Liver (tissue), 3 donors: ENCODE results near the gene SLC2A6.

Experiments
- EGR1 ChIP-seq, 2 donors: IDR thresholded peaks; 2 replicates each; pipeline ENCODE4 v1.6.1; 2016 to 2018; ENCODE audit warnings: antibody characterized with exemption in 2 of 2, low read depth in 2 of 2
- GABPA ChIP-seq, 2 donors: IDR thresholded peaks in 1 of 2; conservative IDR thresholded peaks in 1 of 2; 2 replicates each; pipeline ENCODE4 v1.6.1; 2016; ENCODE audit warnings: antibody characterized with exemption in 2 of 2, mild to moderate bottlenecking in 1 of 2, moderate library complexity in 1 of 2
- HNF4G ChIP-seq: IDR thresholded peaks from 2 replicates; pipeline ENCODE4 v1.6.1; 2016; ENCODE audit warnings: antibody characterized with exemption
- SP1 ChIP-seq: IDR thresholded peaks from 2 replicates; pipeline ENCODE4 v1.6.1; 2018; ENCODE audit warnings: antibody characterized with exemption, mild to moderate bottlenecking
- TAF1 ChIP-seq: conservative IDR thresholded peaks from 2 replicates; pipeline ENCODE4 v1.6.1; 2016; ENCODE audit warnings: antibody characterized with exemption, mild to moderate bottlenecking
- YY1 ChIP-seq: IDR thresholded peaks from 2 replicates; pipeline ENCODE4 v1.6.1; 2016; ENCODE audit warnings: antibody characterized with exemption, mild to moderate bottlenecking
- TF ChIP-seq, protein P1 (sequence below): fragments of 150-350 bp; IDR thresholded peaks from 2 replicates; pipeline ENCODE4 v1.5.1; 2017; ENCODE audit warnings: improper control_type of control experiment, low read depth, low read length; ENCODE audit not compliant: missing input control
- TF ChIP-seq, protein P2 (sequence below): IDR thresholded peaks from 2 replicates; pipeline ENCODE4 v1.6.1; 2016; ENCODE audit warnings: antibody characterized with exemption, mild to moderate bottlenecking
- TF ChIP-seq, protein P3 (sequence below): IDR thresholded peaks from 2 replicates; pipeline ENCODE4 v1.6.1; 2016; ENCODE audit warnings: antibody characterized with exemption
- TF ChIP-seq, protein P4 (sequence below): IDR thresholded peaks from 2 replicates; pipeline ENCODE4 v1.6.1; 2016; ENCODE audit warnings: antibody characterized with exemption
- donor health status: healthy.
- donor health status: healthy.

DNA sequence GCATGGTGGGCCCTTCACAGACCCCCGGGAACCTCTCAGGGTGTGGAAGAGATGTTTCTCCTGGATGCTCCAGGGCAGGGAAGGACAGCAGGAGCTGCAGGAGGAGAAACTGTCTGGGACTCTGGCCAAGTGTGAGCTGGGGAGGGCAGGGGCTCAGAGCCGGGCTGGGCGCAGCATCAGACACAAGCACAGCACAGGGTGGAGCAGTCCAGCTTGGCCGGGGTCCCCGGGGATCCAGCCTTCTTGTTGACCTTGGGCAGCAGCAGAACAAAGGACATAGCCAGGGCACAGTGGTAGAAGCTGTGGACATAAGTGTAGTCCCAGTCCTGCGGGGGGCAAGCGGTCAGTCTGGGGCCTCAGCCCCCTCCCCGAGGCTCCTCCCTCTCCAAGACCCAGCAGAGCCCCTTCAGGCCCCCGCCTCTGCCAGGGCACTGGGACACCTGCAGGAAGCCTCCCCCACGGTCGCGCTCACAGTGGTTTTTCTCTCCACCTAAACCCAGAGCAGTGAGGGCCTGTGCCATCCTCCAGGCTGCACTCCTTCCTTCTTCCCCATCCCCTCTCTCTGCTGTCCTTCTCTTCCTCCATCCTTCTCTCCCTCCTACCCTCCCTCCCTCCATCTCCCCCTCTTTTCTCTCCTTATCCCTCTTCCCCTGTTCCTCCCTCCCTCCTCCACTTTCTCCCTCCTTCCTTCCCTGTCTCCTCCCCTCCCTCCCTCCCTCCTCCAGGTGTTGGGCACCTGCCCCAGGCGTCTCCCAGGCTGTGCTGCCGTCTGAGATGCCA, 35.8 kb upstream of the SLC2A6 start:
- TF ChIP-seq, protein P1, sequence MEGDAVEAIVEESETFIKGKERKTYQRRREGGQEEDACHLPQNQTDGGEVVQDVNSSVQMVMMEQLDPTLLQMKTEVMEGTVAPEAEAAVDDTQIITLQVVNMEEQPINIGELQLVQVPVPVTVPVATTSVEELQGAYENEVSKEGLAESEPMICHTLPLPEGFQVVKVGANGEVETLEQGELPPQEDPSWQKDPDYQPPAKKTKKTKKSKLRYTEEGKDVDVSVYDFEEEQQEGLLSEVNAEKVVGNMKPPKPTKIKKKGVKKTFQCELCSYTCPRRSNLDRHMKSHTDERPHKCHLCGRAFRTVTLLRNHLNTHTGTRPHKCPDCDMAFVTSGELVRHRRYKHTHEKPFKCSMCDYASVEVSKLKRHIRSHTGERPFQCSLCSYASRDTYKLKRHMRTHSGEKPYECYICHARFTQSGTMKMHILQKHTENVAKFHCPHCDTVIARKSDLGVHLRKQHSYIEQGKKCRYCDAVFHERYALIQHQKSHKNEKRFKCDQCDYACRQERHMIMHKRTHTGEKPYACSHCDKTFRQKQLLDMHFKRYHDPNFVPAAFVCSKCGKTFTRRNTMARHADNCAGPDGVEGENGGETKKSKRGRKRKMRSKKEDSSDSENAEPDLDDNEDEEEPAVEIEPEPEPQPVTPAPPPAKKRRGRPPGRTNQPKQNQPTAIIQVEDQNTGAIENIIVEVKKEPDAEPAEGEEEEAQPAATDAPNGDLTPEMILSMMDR: no peak
- TF ChIP-seq EGR1 (IDR thresholded peaks at IDR 0.05; ENCODE audit: low read depth in 2 of 2) (no peak), YY1 (no peak), HNF4G (no peak), SP1 (no peak), GABPA (IDR thresholded peaks at IDR 0.05 in 1 of 2, conservative IDR thresholded peaks at IDR 0.05 in 1 of 2) (no peak), TAF1 (no peak)
- TF ChIP-seq, protein P2, sequence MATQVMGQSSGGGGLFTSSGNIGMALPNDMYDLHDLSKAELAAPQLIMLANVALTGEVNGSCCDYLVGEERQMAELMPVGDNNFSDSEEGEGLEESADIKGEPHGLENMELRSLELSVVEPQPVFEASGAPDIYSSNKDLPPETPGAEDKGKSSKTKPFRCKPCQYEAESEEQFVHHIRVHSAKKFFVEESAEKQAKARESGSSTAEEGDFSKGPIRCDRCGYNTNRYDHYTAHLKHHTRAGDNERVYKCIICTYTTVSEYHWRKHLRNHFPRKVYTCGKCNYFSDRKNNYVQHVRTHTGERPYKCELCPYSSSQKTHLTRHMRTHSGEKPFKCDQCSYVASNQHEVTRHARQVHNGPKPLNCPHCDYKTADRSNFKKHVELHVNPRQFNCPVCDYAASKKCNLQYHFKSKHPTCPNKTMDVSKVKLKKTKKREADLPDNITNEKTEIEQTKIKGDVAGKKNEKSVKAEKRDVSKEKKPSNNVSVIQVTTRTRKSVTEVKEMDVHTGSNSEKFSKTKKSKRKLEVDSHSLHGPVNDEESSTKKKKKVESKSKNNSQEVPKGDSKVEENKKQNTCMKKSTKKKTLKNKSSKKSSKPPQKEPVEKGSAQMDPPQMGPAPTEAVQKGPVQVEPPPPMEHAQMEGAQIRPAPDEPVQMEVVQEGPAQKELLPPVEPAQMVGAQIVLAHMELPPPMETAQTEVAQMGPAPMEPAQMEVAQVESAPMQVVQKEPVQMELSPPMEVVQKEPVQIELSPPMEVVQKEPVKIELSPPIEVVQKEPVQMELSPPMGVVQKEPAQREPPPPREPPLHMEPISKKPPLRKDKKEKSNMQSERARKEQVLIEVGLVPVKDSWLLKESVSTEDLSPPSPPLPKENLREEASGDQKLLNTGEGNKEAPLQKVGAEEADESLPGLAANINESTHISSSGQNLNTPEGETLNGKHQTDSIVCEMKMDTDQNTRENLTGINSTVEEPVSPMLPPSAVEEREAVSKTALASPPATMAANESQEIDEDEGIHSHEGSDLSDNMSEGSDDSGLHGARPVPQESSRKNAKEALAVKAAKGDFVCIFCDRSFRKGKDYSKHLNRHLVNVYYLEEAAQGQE: no peak
- TF ChIP-seq, protein P3, sequence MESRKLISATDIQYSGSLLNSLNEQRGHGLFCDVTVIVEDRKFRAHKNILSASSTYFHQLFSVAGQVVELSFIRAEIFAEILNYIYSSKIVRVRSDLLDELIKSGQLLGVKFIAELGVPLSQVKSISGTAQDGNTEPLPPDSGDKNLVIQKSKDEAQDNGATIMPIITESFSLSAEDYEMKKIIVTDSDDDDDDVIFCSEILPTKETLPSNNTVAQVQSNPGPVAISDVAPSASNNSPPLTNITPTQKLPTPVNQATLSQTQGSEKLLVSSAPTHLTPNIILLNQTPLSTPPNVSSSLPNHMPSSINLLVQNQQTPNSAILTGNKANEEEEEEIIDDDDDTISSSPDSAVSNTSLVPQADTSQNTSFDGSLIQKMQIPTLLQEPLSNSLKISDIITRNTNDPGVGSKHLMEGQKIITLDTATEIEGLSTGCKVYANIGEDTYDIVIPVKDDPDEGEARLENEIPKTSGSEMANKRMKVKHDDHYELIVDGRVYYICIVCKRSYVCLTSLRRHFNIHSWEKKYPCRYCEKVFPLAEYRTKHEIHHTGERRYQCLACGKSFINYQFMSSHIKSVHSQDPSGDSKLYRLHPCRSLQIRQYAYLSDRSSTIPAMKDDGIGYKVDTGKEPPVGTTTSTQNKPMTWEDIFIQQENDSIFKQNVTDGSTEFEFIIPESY: no peak
- TF ChIP-seq, protein P4, sequence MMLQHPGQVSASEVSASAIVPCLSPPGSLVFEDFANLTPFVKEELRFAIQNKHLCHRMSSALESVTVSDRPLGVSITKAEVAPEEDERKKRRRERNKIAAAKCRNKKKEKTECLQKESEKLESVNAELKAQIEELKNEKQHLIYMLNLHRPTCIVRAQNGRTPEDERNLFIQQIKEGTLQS: no peak
